Prostate gland (tissue), 2 donors: ENCODE results near the gene NANOGP8.

ENCODE experiments used
- POLR2A ChIP-seq: fragments of 450-650 bp; IDR thresholded peaks from one replicate; pipeline ENCODE4 v1.6.1; 2016; ENCODE audit warnings: antibody characterized with exemption, mild to moderate bottlenecking
- TF ChIP-seq, protein P1 (sequence below), 4 experiments: fragments of 200-600 bp in 2 of 4; fragments of 450-650 bp in 2 of 4; sonication (generic) in 2 of 4; IDR thresholded peaks; 1 replicate in 3 of 4; 2 replicates in 1 of 4; pipeline ENCODE4 v1.5.1; 2016 to 2019; ENCODE audit warnings: antibody characterized with exemption in 4 of 4, mild to moderate bottlenecking in 2 of 4, moderate library complexity in 2 of 4

DNA sequence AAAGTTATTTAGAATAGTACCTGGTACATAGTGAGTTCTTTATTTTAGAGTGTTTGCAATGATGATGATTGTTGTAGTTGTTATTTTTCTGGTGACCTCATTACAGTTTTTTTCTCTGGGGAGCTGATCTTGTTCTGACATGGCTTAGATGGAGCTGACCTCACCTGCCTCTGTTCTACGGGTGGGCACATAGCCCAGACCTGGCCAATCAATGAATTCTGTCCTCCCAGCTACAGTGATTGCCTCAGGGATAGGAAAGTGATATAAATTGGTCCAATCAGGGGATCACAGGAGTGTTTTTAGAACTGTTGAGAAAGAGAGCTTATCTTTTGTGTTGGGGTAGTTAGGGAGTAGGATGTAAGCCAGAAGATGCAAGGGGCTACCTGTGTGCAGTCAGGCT lies 3.2 kb upstream of the NANOGP8 start:
- no peak for TF ChIP-seq POLR2A
- TF ChIP-seq, protein P1, sequence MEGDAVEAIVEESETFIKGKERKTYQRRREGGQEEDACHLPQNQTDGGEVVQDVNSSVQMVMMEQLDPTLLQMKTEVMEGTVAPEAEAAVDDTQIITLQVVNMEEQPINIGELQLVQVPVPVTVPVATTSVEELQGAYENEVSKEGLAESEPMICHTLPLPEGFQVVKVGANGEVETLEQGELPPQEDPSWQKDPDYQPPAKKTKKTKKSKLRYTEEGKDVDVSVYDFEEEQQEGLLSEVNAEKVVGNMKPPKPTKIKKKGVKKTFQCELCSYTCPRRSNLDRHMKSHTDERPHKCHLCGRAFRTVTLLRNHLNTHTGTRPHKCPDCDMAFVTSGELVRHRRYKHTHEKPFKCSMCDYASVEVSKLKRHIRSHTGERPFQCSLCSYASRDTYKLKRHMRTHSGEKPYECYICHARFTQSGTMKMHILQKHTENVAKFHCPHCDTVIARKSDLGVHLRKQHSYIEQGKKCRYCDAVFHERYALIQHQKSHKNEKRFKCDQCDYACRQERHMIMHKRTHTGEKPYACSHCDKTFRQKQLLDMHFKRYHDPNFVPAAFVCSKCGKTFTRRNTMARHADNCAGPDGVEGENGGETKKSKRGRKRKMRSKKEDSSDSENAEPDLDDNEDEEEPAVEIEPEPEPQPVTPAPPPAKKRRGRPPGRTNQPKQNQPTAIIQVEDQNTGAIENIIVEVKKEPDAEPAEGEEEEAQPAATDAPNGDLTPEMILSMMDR (IDR thresholded peaks at IDR 0.05) = no peak
